ENCODE results near the gene HP.

The HP gene

DNA sequence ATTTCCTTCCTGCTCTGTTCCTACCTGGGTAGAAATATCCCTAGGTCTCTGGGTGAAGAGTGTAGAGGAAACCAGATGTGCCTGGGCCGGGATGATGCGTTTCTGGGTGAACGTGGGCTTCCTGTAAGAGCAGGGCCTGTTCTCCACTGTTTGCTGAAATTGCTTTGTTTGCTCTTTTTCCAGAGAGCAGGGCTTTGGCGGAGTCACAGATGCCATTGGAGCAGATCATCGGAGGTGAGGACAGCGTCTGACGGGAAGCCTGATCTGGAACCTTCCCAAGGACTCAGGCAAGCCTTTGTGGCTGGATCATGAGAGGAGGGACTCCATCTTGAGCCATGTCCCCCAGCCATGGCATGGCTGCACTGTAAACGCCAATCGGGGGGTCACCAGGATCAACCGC is 30.3 kb upstream of the HP start:
- TF ChIP-seq, protein P1, sequence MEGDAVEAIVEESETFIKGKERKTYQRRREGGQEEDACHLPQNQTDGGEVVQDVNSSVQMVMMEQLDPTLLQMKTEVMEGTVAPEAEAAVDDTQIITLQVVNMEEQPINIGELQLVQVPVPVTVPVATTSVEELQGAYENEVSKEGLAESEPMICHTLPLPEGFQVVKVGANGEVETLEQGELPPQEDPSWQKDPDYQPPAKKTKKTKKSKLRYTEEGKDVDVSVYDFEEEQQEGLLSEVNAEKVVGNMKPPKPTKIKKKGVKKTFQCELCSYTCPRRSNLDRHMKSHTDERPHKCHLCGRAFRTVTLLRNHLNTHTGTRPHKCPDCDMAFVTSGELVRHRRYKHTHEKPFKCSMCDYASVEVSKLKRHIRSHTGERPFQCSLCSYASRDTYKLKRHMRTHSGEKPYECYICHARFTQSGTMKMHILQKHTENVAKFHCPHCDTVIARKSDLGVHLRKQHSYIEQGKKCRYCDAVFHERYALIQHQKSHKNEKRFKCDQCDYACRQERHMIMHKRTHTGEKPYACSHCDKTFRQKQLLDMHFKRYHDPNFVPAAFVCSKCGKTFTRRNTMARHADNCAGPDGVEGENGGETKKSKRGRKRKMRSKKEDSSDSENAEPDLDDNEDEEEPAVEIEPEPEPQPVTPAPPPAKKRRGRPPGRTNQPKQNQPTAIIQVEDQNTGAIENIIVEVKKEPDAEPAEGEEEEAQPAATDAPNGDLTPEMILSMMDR (IDR thresholded peaks at IDR 0.05; ENCODE audit: unreplicated experiment in 3 of 3): no peak
- no peaks in the 10 kb centered on the region for H3K4me1 Mint-ChIP-seq
- no peak overlapping the region for H3K4me3 Mint-ChIP-seq

DNA sequence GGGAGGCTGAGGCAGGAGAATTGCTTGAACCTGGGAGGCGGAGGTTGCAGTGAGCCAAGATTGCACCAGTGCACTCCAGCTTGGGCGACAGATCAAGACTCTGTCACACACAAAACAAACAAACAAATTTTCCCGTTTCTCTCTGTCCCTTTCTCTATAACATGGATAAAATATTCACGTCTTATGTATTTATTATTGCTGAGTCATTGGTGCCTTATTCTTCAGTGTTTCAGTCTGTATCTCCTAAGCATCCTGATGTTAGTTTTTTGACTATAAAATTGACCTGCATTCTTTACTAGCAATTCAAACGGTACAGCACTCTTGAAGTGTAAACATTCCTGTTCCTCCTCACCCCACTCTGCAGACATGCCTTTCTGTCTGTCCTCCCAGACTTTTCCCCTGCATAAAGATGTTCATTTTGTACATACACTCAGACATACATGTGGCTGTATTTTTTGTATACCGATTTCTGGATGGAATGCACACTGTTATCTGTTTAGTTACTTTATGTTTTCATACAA is 29.4 kb upstream of the HP start:
- no peaks in the 10 kb centered on the region for H3K27me3 Mint-ChIP-seq (ENCODE audit: low read depth)
- no peak overlapping the region for H3K27ac Mint-ChIP-seq
- no peaks in the 10 kb centered on the region for H3K4me1 Mint-ChIP-seq

More for the DNA sequence above, 30.3 kb upstream of the HP start:
- Mint-ChIP-seq H3K9me3 (no peaks in the 10 kb centered on the region), H3K27ac (no peak overlapping the region), H3K27me3 (ENCODE audit: low read depth) (no peaks in the 10 kb centered on the region), H3K36me3 (ENCODE audit: low read depth) (peaks cover 44% of the 10 kb centered on the region)

DNA sequence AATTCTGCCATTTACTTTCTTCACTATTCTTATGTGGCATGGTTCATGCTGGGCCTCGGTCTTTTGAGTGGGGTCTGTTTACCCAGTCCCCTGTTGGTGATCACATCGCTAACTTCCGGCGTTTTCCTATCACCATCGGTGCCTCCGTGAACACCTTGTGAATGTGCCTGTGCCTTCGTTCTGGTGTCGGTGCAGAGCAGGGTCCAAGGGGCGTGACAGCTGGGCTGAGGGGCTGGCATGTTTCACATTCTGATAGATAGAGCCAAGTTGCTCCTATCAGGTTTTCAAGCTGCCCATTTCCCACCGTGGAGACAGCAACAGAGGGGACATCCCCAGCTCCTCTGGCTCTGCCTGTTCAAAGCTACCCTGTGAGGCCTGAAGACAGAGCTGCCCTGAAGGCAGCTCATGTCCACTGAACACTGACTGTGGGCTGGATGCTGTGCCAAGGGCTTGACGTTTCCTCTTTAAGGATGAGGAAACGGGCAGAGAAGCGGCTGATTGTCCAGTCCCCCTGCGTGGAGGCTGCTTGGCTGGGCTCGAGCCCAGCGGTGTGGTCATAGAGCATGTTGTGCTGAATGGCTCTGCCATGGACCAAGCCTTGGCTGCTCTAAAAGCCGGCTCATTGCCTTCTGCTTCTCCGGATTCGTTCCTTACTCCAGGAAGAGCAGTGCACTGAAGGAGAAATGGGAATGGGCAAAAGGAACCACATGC is 28.7 kb upstream of the HP start:
- Mint-ChIP-seq H3K36me3 (ENCODE audit: low read depth) (peaks cover 37% of the 10 kb centered on the region), H3K9me3 (no peaks in the 10 kb centered on the region), H3K4me1 (no peaks in the 10 kb centered on the region), H3K4me3 (no peak overlapping the region), H3K27me3 (ENCODE audit: low read depth) (no peaks in the 10 kb centered on the region), H3K27ac (no peak overlapping the region)
- TF ChIP-seq, protein P1 (IDR thresholded peaks at IDR 0.05; ENCODE audit: unreplicated experiment in 3 of 3): no peak

More for the DNA sequence above, 29.4 kb upstream of the HP start:
- no peaks in the 10 kb centered on the region for H3K9me3 Mint-ChIP-seq
- H3K4me3 Mint-ChIP-seq: no peak overlapping the region
- TF ChIP-seq, protein P1 (IDR thresholded peaks at IDR 0.05; ENCODE audit: unreplicated experiment in 3 of 3): no peak
- peaks cover 37% of the 10 kb centered on the region for H3K36me3 Mint-ChIP-seq (ENCODE audit: low read depth)

DNA sequence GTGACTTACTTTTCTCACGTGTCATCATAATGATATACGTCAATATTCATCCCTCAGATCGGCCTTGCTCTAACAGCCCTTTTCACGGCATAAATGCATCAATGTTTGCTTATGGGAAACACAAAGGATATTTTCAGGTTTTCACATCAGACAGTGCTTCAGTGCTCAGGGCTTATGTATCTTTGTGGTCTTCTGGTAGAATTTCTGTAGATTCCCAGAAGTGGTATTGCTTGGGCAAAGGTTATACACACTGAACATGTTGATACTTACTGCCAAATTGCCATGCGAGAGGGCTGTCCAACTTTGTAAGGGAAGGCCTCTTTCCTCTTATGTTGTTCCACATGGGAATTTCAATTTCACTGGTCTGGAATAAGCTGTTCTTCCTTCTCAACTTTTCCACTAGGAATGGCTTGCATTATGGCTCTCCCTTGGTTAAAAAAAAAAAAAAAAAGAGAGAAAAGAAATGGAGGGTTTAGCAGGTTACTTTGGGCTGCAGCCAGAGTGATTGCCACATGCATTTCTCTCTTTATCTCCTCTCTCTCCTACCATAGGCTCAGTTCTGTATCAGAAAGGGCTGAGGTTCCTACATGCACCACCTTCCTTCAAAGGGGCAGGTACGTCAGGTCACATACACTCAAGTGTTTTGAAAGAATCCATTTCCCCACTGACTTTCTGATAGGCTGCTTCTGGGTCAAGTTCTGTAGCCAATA is 26.5 kb upstream of the HP start:
- Mint-ChIP-seq H3K27me3 (ENCODE audit: low read depth) (no peaks in the 10 kb centered on the region), H3K27ac (no peak overlapping the region), H3K4me3 (no peak overlapping the region), H3K4me1 (no peaks in the 10 kb centered on the region), H3K36me3 (ENCODE audit: low read depth) (peaks cover 26% of the 10 kb centered on the region), H3K9me3 (no peaks in the 10 kb centered on the region)
- TF ChIP-seq, protein P1 (IDR thresholded peaks at IDR 0.05; ENCODE audit: unreplicated experiment in 3 of 3): no peak

DNA sequence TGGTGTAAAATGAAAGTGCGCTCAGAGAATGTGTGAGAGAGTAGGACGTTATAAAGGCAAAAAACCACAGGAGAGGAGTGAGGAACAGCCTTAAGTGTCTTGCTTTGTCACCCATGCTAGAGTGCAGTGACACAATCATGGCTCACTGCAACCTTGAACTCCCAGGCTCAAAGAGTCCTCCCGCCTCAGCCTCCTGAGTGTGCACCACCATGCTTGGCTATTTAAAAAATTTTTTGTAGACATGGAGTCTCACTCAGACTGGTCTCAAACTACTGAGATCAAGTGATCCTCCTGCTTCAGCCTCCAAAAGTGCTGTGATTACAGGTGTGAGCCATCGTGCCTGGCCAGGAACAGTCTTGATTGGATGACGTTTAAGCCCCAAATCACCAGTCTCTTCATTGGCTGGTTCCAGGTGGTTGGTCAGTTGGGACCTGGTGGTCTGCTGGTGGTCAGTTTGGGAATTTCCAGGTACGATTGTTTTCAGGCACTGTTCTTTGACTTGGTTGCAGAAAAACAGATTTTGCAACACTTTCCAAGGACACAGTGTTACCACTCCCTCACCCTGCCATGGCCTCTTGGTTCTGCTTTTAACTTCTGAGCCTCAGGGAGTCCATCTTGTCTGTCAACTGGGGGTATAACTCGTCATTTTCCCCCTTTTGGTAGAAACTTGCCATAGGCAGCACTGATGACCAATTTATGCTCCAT is 24.6 kb upstream of the HP start:
- Mint-ChIP-seq H3K9me3 (no peaks in the 10 kb centered on the region), H3K4me1 (no peaks in the 10 kb centered on the region), H3K27me3 (ENCODE audit: low read depth) (no peaks in the 10 kb centered on the region), H3K27ac (no peak overlapping the region), H3K36me3 (ENCODE audit: low read depth) (peaks cover 16% of the 10 kb centered on the region), H3K4me3 (no peak overlapping the region)
- TF ChIP-seq, protein P1 (IDR thresholded peaks at IDR 0.05; ENCODE audit: unreplicated experiment in 3 of 3): no peak

All from nephron (organoid).